Prostate gland (tissue), 2 donors: ENCODE data around the gene VPS8.

Experiments
- POLR2A ChIP-seq: fragments of 450-650 bp; IDR thresholded peaks from one replicate; pipeline ENCODE4 v1.6.1; 2016; ENCODE audit warnings: antibody characterized with exemption, mild to moderate bottlenecking
- POLR2AphosphoS5 ChIP-seq: sonication (generic); formaldehyde crosslinking; IDR thresholded peaks from one replicate; pipeline ENCODE4 v1.6.1; 2017; ENCODE audit warnings: antibody characterized with exemption
- TF ChIP-seq, protein P1 (sequence below), 4 experiments: fragments of 200-600 bp in 2 of 4; fragments of 450-650 bp in 2 of 4; sonication (generic) in 2 of 4; IDR thresholded peaks; 1 replicate in 3 of 4; 2 replicates in 1 of 4; pipeline ENCODE4 v1.5.1; 2016 to 2019; ENCODE audit warnings: antibody characterized with exemption in 4 of 4, mild to moderate bottlenecking in 2 of 4, moderate library complexity in 2 of 4

- TF ChIP-seq POLR2A (no peak), POLR2AphosphoS5 (no peak)
- TF ChIP-seq, protein P1, sequence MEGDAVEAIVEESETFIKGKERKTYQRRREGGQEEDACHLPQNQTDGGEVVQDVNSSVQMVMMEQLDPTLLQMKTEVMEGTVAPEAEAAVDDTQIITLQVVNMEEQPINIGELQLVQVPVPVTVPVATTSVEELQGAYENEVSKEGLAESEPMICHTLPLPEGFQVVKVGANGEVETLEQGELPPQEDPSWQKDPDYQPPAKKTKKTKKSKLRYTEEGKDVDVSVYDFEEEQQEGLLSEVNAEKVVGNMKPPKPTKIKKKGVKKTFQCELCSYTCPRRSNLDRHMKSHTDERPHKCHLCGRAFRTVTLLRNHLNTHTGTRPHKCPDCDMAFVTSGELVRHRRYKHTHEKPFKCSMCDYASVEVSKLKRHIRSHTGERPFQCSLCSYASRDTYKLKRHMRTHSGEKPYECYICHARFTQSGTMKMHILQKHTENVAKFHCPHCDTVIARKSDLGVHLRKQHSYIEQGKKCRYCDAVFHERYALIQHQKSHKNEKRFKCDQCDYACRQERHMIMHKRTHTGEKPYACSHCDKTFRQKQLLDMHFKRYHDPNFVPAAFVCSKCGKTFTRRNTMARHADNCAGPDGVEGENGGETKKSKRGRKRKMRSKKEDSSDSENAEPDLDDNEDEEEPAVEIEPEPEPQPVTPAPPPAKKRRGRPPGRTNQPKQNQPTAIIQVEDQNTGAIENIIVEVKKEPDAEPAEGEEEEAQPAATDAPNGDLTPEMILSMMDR (IDR thresholded peaks at IDR 0.05) = no peak
Observed at GRCh38 chr3:184942735-184943134, 130.8 kb downstream of the VPS8 start.
